Measurements from ENCODE around the gene USP8.
"Not testable (repeated sequence)": the region's sequence is repeated elsewhere in the genome, so short reads cannot be mapped to it uniquely, and the experiment has no call there.

The USP8 gene

GRCh38 chr15:50424066-50424890 lies at the start of gene USP8:
TSS of gene USP8 (plus strand) at chr15:50424405. CDS start at chr15:50439074, 14,669 bp downstream.
- peak; percentile 81 for DNase-seq

GRCh38 chr15:50377867-50378751 lies 46.1 kb upstream of the USP8 start:
- no peak for DNase-seq

GRCh38 chr15:50378776-50379175 lies 45.4 kb upstream of the USP8 start:
- no peak for DNase-seq

- not testable (repeated sequence) for DNase-seq
These were observed 44.8 kb upstream of the USP8 start for GRCh38 chr15:50379413-50379812.

GRCh38 chr15:50380089-50380488 lies 44.1 kb upstream of the USP8 start:
- DNase-seq: no peak

GRCh38 chr15:50381438-50381837 lies 42.8 kb upstream of the USP8 start:
- no peak for DNase-seq

GRCh38 chr15:50382408-50382807 lies 41.8 kb upstream of the USP8 start:
- not testable (repeated sequence) for DNase-seq

GRCh38 chr15:50390554-50391264 lies 33.5 kb upstream of the USP8 start:
- DNase-seq: peak; percentile 19

GRCh38 chr15:50391561-50391960 lies 32.6 kb upstream of the USP8 start:
- not testable (repeated sequence) for DNase-seq

- DNase-seq: no peak
These were observed 12.3 kb upstream of the USP8 start for GRCh38 chr15:50411870-50412269.

GRCh38 chr15:50414624-50415023 lies 9.6 kb upstream of the USP8 start:
- DNase-seq: no peak

GRCh38 chr15:50415752-50416404 lies 8.3 kb upstream of the USP8 start:
- DNase-seq: no peak

- DNase-seq: no peak
These were observed 7.3 kb upstream of the USP8 start for GRCh38 chr15:50416890-50417289.

GRCh38 chr15:50418041-50418583 lies 6.1 kb upstream of the USP8 start:
- no peak for DNase-seq

- no peak for DNase-seq
These were observed 1.0 kb downstream of the USP8 start for GRCh38 chr15:50425219-50425618.

GRCh38 chr15:50425678-50426246 lies 1.6 kb downstream of the USP8 start:
- not testable (repeated sequence) for DNase-seq

- DNase-seq: no peak
These were observed 2.2 kb downstream of the USP8 start for GRCh38 chr15:50426428-50426827.

- DNase-seq: no peak
These were observed 7.0 kb downstream of the USP8 start for GRCh38 chr15:50431204-50431603.

GRCh38 chr15:50432230-50432629 lies 8.0 kb downstream of the USP8 start:
- DNase-seq: no peak

GRCh38 chr15:50435772-50436171 lies 11.6 kb downstream of the USP8 start:
- no peak for DNase-seq

- DNase-seq: no peak
These were observed 14.0 kb downstream of the USP8 start for GRCh38 chr15:50438251-50438650.

GRCh38 chr15:50440932-50441331 lies 16.7 kb downstream of the USP8 start:
- DNase-seq: no peak
